Liver (tissue), 9 donors: Measurements from ENCODE around the gene PSEN1. TPM values are rescaled to one million over a fixed set of nuclear protein-coding genes. Genes with fewer than 3 reads are reported as not detected.

ENCODE experiments used
- DNase-seq: peaks from one replicate; pipeline ENCODE4 v3.0.0-alpha.2; 2017; ENCODE audit warnings: low spot score
- H3K27ac ChIP-seq, 2 donors: one replicate each; pipeline ENCODE4 v1.7.0; 2013; ENCODE audit warnings: inconsistent platforms in 2 of 2, low read length in 2 of 2, control low read depth in 1 of 2, low read depth in 1 of 2, mild to moderate bottlenecking in 1 of 2
- H3K27me3 ChIP-seq, 4 donors: one replicate each; pipeline versions ENCODE4 v1.6.1 to v1.7.0; 2013; ENCODE audit warnings: low read length in 3 of 4, inconsistent platforms in 1 of 4, mild to moderate bottlenecking in 1 of 4, moderate library complexity in 1 of 4; ENCODE audit not compliant: control insufficient read depth in 4 of 4, insufficient read depth in 4 of 4
- H3K36me3 ChIP-seq, 4 donors: one replicate each; pipeline versions ENCODE4 v1.6.1 to v1.7.0; 2013; ENCODE audit warnings: low read length in 3 of 4, mild to moderate bottlenecking in 3 of 4, low read depth in 1 of 4, moderate library complexity in 1 of 4; ENCODE audit not compliant: control insufficient read depth in 4 of 4, insufficient read depth in 3 of 4
- H3K4me1 ChIP-seq, 4 donors: one replicate each; pipeline versions ENCODE4 v1.6.1 to v1.7.0; 2013; ENCODE audit warnings: low read length in 3 of 4, mild to moderate bottlenecking in 3 of 4, moderate library complexity in 1 of 4; ENCODE audit not compliant: control insufficient read depth in 4 of 4, insufficient read depth in 4 of 4
- H3K4me3 ChIP-seq, 3 donors: one replicate each; pipeline versions ENCODE4 v1.6.1 to v1.7.0; 2013; ENCODE audit warnings: low read length in 3 of 3, control low read depth in 1 of 3, low read depth in 1 of 3, mild to moderate bottlenecking in 1 of 3
- H3K9ac ChIP-seq, 2 donors: one replicate each; pipeline ENCODE4 v1.7.0; 2013; ENCODE audit warnings: low read length in 2 of 2, mild to moderate bottlenecking in 2 of 2, moderate library complexity in 2 of 2, control low read depth in 1 of 2, low read depth in 1 of 2
- H3K9me3 ChIP-seq, 4 donors: one replicate each; pipeline versions ENCODE4 v1.6.1 to v1.7.0; 2013; ENCODE audit warnings: low read length in 3 of 4; ENCODE audit not compliant: control insufficient read depth in 4 of 4
- ATF3 ChIP-seq: IDR thresholded peaks from 2 replicates; pipeline ENCODE4 v1.6.1; 2016; ENCODE audit warnings: antibody characterized with exemption
- CTCF ChIP-seq: fragments of 150-350 bp; IDR thresholded peaks from 2 replicates; pipeline ENCODE4 v1.5.1; 2017; ENCODE audit warnings: improper control_type of control experiment, low read depth, low read length; ENCODE audit not compliant: missing input control
- EGR1 ChIP-seq, 2 donors: IDR thresholded peaks; 2 replicates each; pipeline ENCODE4 v1.6.1; 2016 to 2018; ENCODE audit warnings: antibody characterized with exemption in 2 of 2, low read depth in 2 of 2
- FOXA1 ChIP-seq: IDR thresholded peaks from 2 replicates; pipeline ENCODE4 v1.6.1; 2016; ENCODE audit warnings: antibody characterized with exemption
- FOXA2 ChIP-seq: IDR thresholded peaks from 2 replicates; pipeline ENCODE4 v1.6.1; 2016; ENCODE audit warnings: antibody characterized with exemption
- GABPA ChIP-seq, 2 donors: IDR thresholded peaks in 1 of 2; conservative IDR thresholded peaks in 1 of 2; 2 replicates each; pipeline ENCODE4 v1.6.1; 2016; ENCODE audit warnings: antibody characterized with exemption in 2 of 2, mild to moderate bottlenecking in 1 of 2, moderate library complexity in 1 of 2
- HNF4A ChIP-seq, 2 donors: conservative IDR thresholded peaks; 2 replicates each; pipeline ENCODE4 v1.6.1; 2016; ENCODE audit warnings: antibody characterized with exemption in 2 of 2, mild to moderate bottlenecking in 2 of 2
- HNF4G ChIP-seq: IDR thresholded peaks from 2 replicates; pipeline ENCODE4 v1.6.1; 2016; ENCODE audit warnings: antibody characterized with exemption
- JUND ChIP-seq, 2 donors: IDR thresholded peaks; 2 replicates each; pipeline ENCODE4 v1.6.1; 2016; ENCODE audit warnings: antibody characterized with exemption in 2 of 2
- MAX ChIP-seq: IDR thresholded peaks from 2 replicates; pipeline ENCODE4 v1.6.1; 2016; ENCODE audit warnings: antibody characterized with exemption
- NR2F2 ChIP-seq: IDR thresholded peaks from 2 replicates; pipeline ENCODE4 v1.6.1; 2016; ENCODE audit warnings: antibody characterized with exemption
- RAD21 ChIP-seq, 2 donors: IDR thresholded peaks; 2 replicates each; pipeline ENCODE4 v1.6.1; 2016; ENCODE audit warnings: antibody characterized with exemption in 2 of 2, mild to moderate bottlenecking in 2 of 2
- REST ChIP-seq: IDR thresholded peaks from 2 replicates; pipeline ENCODE4 v1.6.1; 2016; ENCODE audit warnings: antibody characterized with exemption, mild to moderate bottlenecking
- RXRA ChIP-seq, 2 donors: IDR thresholded peaks; 2 replicates each; pipeline ENCODE4 v1.6.1; 2017 to 2018; ENCODE audit warnings: antibody characterized with exemption in 2 of 2, mild to moderate bottlenecking in 1 of 2
- SP1 ChIP-seq: IDR thresholded peaks from 2 replicates; pipeline ENCODE4 v1.6.1; 2018; ENCODE audit warnings: antibody characterized with exemption, mild to moderate bottlenecking
- TAF1 ChIP-seq: conservative IDR thresholded peaks from 2 replicates; pipeline ENCODE4 v1.6.1; 2016; ENCODE audit warnings: antibody characterized with exemption, mild to moderate bottlenecking
- YY1 ChIP-seq: IDR thresholded peaks from 2 replicates; pipeline ENCODE4 v1.6.1; 2016; ENCODE audit warnings: antibody characterized with exemption, mild to moderate bottlenecking
- ZBTB33 ChIP-seq: IDR thresholded peaks from 2 replicates; pipeline ENCODE4 v1.6.1; 2016; ENCODE audit warnings: antibody characterized with exemption
- WGBS: extraction: QIAGEN DNeasy Blood & Tissue Kit; methylation state at CpG from one replicate; pipeline ENCODE4 v1.1.7; 2013; 5-methylcytosine and 5-hydroxymethylcytosine counted together
- polyA plus RNA-seq, 2 donors: library from polyadenylated mRNA; stranded (reverse) in 1 of 2; unstranded in 1 of 2; fragments of 200-250 nt in 1 of 2; fragments of >200 nt in 1 of 2; fragmentation: Nextera tagmentation in 1 of 2; extraction: Ambion mirVana in 1 of 2; gene quantifications; one replicate each; pipeline versions ENCODE4 v1.2.1 to v1.2.3, GENCODE V29; 2013 to 2015
- total RNA-seq, 2 donors: library from RNA; depleted of rRNA; stranded (reverse); fragments of >200 nt; gene quantifications; one replicate each; pipeline ENCODE4 v1.2.3, GENCODE V29; 2014
- donor health status: healthy.
- donor health status: healthy.
- donor health status: healthy.
- donor health status: healthy.
- donor health status: healthy.

PSEN1 gene
- total and polyA plus RNA-seq, 4 donors, result 10.4 to 36.2 (median 19.9) TPM

- Histone ChIP-seq H3K36me3 (peaks cover 0 to 5% (median 4%) of the 10 kb centered on the region in 4 donors), H3K27me3 (no peaks in the 10 kb centered on the region), H3K4me1 (no peaks in the 10 kb centered on the region), H3K9ac (no peak overlapping the region), H3K4me3 (no peak overlapping the region), H3K9me3 (no peaks in the 10 kb centered on the region), H3K27ac (no peak overlapping the region)
- WGBS, result 71% methylated on average over 25 of the region's 25 CpGs
- TF ChIP-seq RAD21 (IDR thresholded peaks at IDR 0.05), result no peak
- TF ChIP-seq MAX, result no peak
- TF ChIP-seq EGR1 (IDR thresholded peaks at IDR 0.05; ENCODE audit: low read depth in 2 of 2), result no peak
- no peak for TF ChIP-seq HNF4A (conservative IDR thresholded peaks at IDR 0.05)
- no peak for TF ChIP-seq SP1
- TF ChIP-seq JUND (IDR thresholded peaks at IDR 0.05), result no peak
- no peak for TF ChIP-seq FOXA1
- DNase-seq, result no peak
Observed at GRCh38 chr14:73227812-73228781, 91.8 kb downstream of the PSEN1 start.

- H3K9ac ChIP-seq, result no peak overlapping the region
- H3K27ac ChIP-seq, result no peak overlapping the region
- DNase-seq, result no peak
- TF ChIP-seq GABPA (IDR thresholded peaks at IDR 0.05 in 1 of 2, conservative IDR thresholded peaks at IDR 0.05 in 1 of 2) (no peak), RXRA (IDR thresholded peaks at IDR 0.05) (no peak), ATF3 (no peak), FOXA2 (no peak), RAD21 (IDR thresholded peaks at IDR 0.05) (no peak), CTCF (no peak), HNF4G (no peak), ZBTB33 (no peak), YY1 (no peak), HNF4A (conservative IDR thresholded peaks at IDR 0.05) (no peak), JUND (IDR thresholded peaks at IDR 0.05) (no peak), TAF1 (no peak), EGR1 (IDR thresholded peaks at IDR 0.05; ENCODE audit: low read depth in 2 of 2) (no peak), REST (no peak), NR2F2 (no peak), FOXA1 (no peak), MAX (no peak), SP1 (no peak)
- no peaks in the 10 kb centered on the region for H3K9me3 ChIP-seq
- H3K4me3 ChIP-seq, result no peak overlapping the region
- no peaks in the 10 kb centered on the region for H3K27me3 ChIP-seq
- 96% methylated on average over 6 of the region's 6 CpGs for WGBS
- no peaks in the 10 kb centered on the region for H3K4me1 ChIP-seq
- H3K36me3 ChIP-seq, result peaks cover 0 to 4% (median 3%) of the 10 kb centered on the region in 4 donors
Observed at GRCh38 chr14:73230051-73230450, 93.7 kb downstream of the PSEN1 start.
